ENCODE results near the gene ATXN2. TPM values are rescaled to one million over a fixed set of nuclear protein-coding genes. Genes with fewer than 3 reads are reported as not detected.
A peak's percentile ranks its signal among the peaks of the same experiment; 100 is the strongest.
"Not testable (repeated sequence)": the region's sequence is repeated elsewhere in the genome, so short reads cannot be mapped to it uniquely, and the experiment has no call there.

The ATXN2 gene
- total RNA-seq, 2 experiments from 2014 or later, result 44.2 to 47.9 TPM

- no peaks in the 10 kb centered on the region for H3K9me3 Mint-ChIP-seq (ENCODE audit: low read depth)
Observed at GRCh38 chr12:111471236-111471635, 127.9 kb downstream of the ATXN2 start.

GRCh38 chr12:111469401-111469800, 129.7 kb downstream of the ATXN2 start:
- H3K4me3 Mint-ChIP-seq, result no peak overlapping the region
- POLR2A ChIA-PET, result no interaction called here
- H3K4me1 Mint-ChIP-seq, result peaks cover 4% of the 10 kb centered on the region
- ATAC-seq (no peak), DNase-seq (no peak)
- intact Hi-C loops (cut with DNase I, micrococcal nuclease), result no loop called here
- no peak overlapping the region for H3K27ac Mint-ChIP-seq
- peaks cover 31% of the 10 kb centered on the region for H3K36me3 Mint-ChIP-seq (ENCODE audit: low read depth)
- CTCF ChIA-PET, result no interaction called here
- no peaks in the 10 kb centered on the region for H3K27me3 Mint-ChIP-seq
- H3K9me3 Mint-ChIP-seq (ENCODE audit: low read depth), result no peaks in the 10 kb centered on the region

More at GRCh38 chr12:111471236-111471635, 127.9 kb downstream of the ATXN2 start:
- Mint-ChIP-seq H3K27me3 (no peaks in the 10 kb centered on the region), H3K36me3 (ENCODE audit: low read depth) (peaks cover 28% of the 10 kb centered on the region), H3K4me3 (no peak overlapping the region), H3K27ac (no peak overlapping the region), H3K4me1 (peaks cover 4% of the 10 kb centered on the region)
- no peak for ATAC-seq
- intact Hi-C loops (cut with DNase I, micrococcal nuclease), result no loop called here
- no peak for DNase-seq
- POLR2A ChIA-PET, result no interaction called here
- CTCF ChIA-PET, result interaction anchor here (1.1 to 1.9 kb wide), 5 partner anchors 9 to 74 kb away, joined by 4 to 9 read pairs (median 7); no protein-coding TSS in a partner anchor

- DNase-seq (no peak), ATAC-seq (no peak)
- peaks cover 25% of the 10 kb centered on the region for H3K36me3 Mint-ChIP-seq (ENCODE audit: low read depth)
- H3K4me3 Mint-ChIP-seq, result no peak overlapping the region
- CTCF ChIA-PET, result no interaction called here
- peaks cover 4% of the 10 kb centered on the region for H3K4me1 Mint-ChIP-seq
- intact Hi-C loops (cut with DNase I, micrococcal nuclease), result no loop called here
- H3K27ac Mint-ChIP-seq, result no peak overlapping the region
- no peaks in the 10 kb centered on the region for H3K9me3 Mint-ChIP-seq (ENCODE audit: low read depth)
- no peaks in the 10 kb centered on the region for H3K27me3 Mint-ChIP-seq
- POLR2A ChIA-PET, result no interaction called here
Observed at GRCh38 chr12:111467857-111468241, 131.3 kb downstream of the ATXN2 start.

GRCh38 chr12:111467092-111467856, 131.8 kb downstream of the ATXN2 start:
- ChIA-PET CTCF (interaction anchor here (1.4 kb wide), 1 partner anchor 15 kb away, joined by 10 read pairs; no protein-coding TSS in a partner anchor), POLR2A (interaction anchor here (0.7 kb wide), 1 partner anchor 22 kb away, joined by 4 read pairs; no protein-coding TSS in a partner anchor)
- Mint-ChIP-seq H3K4me3 (no peak overlapping the region), H3K4me1 (peaks cover 4% of the 10 kb centered on the region), H3K36me3 (ENCODE audit: low read depth) (peaks cover 25% of the 10 kb centered on the region), H3K27ac (no peak overlapping the region), H3K27me3 (no peaks in the 10 kb centered on the region), H3K9me3 (ENCODE audit: low read depth) (no peaks in the 10 kb centered on the region)
- intact Hi-C loops (cut with DNase I, micrococcal nuclease), result no loop called here
- DNase-seq, result no peak
- ATAC-seq, result no peak

- peak overlapping the region; percentile 72 for H3K27ac Mint-ChIP-seq
- POLR2A ChIA-PET, result no interaction called here
- ATAC-seq (no peak), DNase-seq (no peak)
- H3K9me3 Mint-ChIP-seq (ENCODE audit: low read depth), result no peaks in the 10 kb centered on the region
- H3K27me3 Mint-ChIP-seq, result no peaks in the 10 kb centered on the region
- H3K36me3 Mint-ChIP-seq (ENCODE audit: low read depth), result peaks cover 5% of the 10 kb centered on the region
- H3K4me1 Mint-ChIP-seq, result no peaks in the 10 kb centered on the region
- intact Hi-C loops (cut with DNase I, micrococcal nuclease), result no loop called here
- CTCF ChIA-PET, result interaction anchor here (1.5 to 24.4 kb wide), 4 partner anchors 9 to 60 kb away, joined by 3 to 890 read pairs (median 26); partner anchors contain the start of gene SH2B3
- H3K4me3 Mint-ChIP-seq, result no peak overlapping the region
Observed at GRCh38 chr12:111462210-111462769, 136.8 kb downstream of the ATXN2 start.

GRCh38 chr12:111460111-111460510, 139.0 kb downstream of the ATXN2 start:
- ATAC-seq; H3K9me3 Mint-ChIP-seq (ENCODE audit: low read depth); H3K27ac Mint-ChIP-seq; H3K4me1 Mint-ChIP-seq; H3K36me3 Mint-ChIP-seq (ENCODE audit: low read depth); H3K27me3 Mint-ChIP-seq; DNase-seq; H3K4me3 Mint-ChIP-seq; intact Hi-C loops (cut with DNase I, micrococcal nuclease); POLR2A ChIA-PET: not testable (repeated sequence)
- CTCF ChIA-PET, result interaction anchor here (5.8 to 24.4 kb wide), 2 partner anchors 9 to 58 kb away, joined by 45 to 890 read pairs; partner anchors contain the start of gene SH2B3

GRCh38 chr12:111458546-111459172, 140.5 kb downstream of the ATXN2 start:
- no peak overlapping the region for H3K4me3 Mint-ChIP-seq
- no peaks in the 10 kb centered on the region for H3K27me3 Mint-ChIP-seq
- H3K27ac Mint-ChIP-seq, result no peak overlapping the region
- ChIA-PET POLR2A (no interaction called here), CTCF (interaction anchor here (0.5 to 24.4 kb wide), 5 partner anchors 7 to 124 kb away, joined by 3 to 890 read pairs (median 4); partner anchors contain the start of gene SH2B3)
- DNase-seq, result no peak
- H3K36me3 Mint-ChIP-seq (ENCODE audit: low read depth), result peaks cover 10% of the 10 kb centered on the region
- ATAC-seq, result no peak
- no peaks in the 10 kb centered on the region for H3K4me1 Mint-ChIP-seq
- no peaks in the 10 kb centered on the region for H3K9me3 Mint-ChIP-seq (ENCODE audit: low read depth)
- intact Hi-C loops (cut with DNase I, micrococcal nuclease), result no loop called here

- H3K9me3 Mint-ChIP-seq (ENCODE audit: low read depth), result no peaks in the 10 kb centered on the region
- POLR2A ChIA-PET, result no interaction called here
- H3K4me1 Mint-ChIP-seq, result no peaks in the 10 kb centered on the region
Observed at GRCh38 chr12:111457577-111457976, 141.5 kb downstream of the ATXN2 start.

GRCh38 chr12:111457071-111457470, 142.0 kb downstream of the ATXN2 start:
- Mint-ChIP-seq H3K27me3 (no peaks in the 10 kb centered on the region), H3K9me3 (ENCODE audit: low read depth) (no peaks in the 10 kb centered on the region), H3K36me3 (ENCODE audit: low read depth) (peaks cover 12% of the 10 kb centered on the region), H3K27ac (no peak overlapping the region), H3K4me1 (no peaks in the 10 kb centered on the region), H3K4me3 (no peak overlapping the region)
- CTCF ChIA-PET, result interaction anchor here (0.5 to 24.4 kb wide), 3 partner anchors 23 to 359 kb away, joined by 3 to 890 read pairs (median 3); partner anchors contain the start of gene SH2B3
- DNase-seq, result no peak
- intact Hi-C loops (cut with DNase I, micrococcal nuclease), result no loop called here
- ATAC-seq, result no peak
- POLR2A ChIA-PET, result no interaction called here

More at GRCh38 chr12:111457577-111457976, 141.5 kb downstream of the ATXN2 start:
- CTCF ChIA-PET, result interaction anchor here (0.5 to 24.4 kb wide), 2 partner anchors 55 to 359 kb away, joined by 3 to 890 read pairs; partner anchors contain the start of gene SH2B3
- Mint-ChIP-seq H3K4me3 (no peak overlapping the region), H3K27ac (no peak overlapping the region), H3K27me3 (no peaks in the 10 kb centered on the region), H3K36me3 (ENCODE audit: low read depth) (peaks cover 12% of the 10 kb centered on the region)
- intact Hi-C loops (cut with DNase I, micrococcal nuclease), result no loop called here
- ATAC-seq, result no peak
- DNase-seq, result no peak

GRCh38 chr12:111455448-111456320, 143.4 kb downstream of the ATXN2 start:
- peak overlapping the region; percentile 44 for H3K27ac Mint-ChIP-seq
- no peak for DNase-seq
- H3K4me3 Mint-ChIP-seq, result no peak overlapping the region
- H3K27me3 Mint-ChIP-seq, result no peaks in the 10 kb centered on the region
- no peaks in the 10 kb centered on the region for H3K9me3 Mint-ChIP-seq (ENCODE audit: low read depth)
- ChIA-PET POLR2A (no interaction called here), CTCF (interaction anchor here (24.4 kb wide), 1 partner anchor 53 kb away, joined by 890 read pairs; the partner anchor contains the start of gene SH2B3)
- H3K4me1 Mint-ChIP-seq, result peaks cover 11% of the 10 kb centered on the region
- intact Hi-C loops (cut with DNase I, micrococcal nuclease), result no loop called here
- H3K36me3 Mint-ChIP-seq (ENCODE audit: low read depth), result peaks cover 22% of the 10 kb centered on the region
- ATAC-seq, result no peak
